ENCODE data around the gene PER1. TPM values are rescaled to one million over a fixed set of nuclear protein-coding genes. Genes with fewer than 3 reads are reported as not detected.

The PER1 gene
- total and polyA plus RNA-seq, 2 of the 13 experiments (the other 11 are each of a cell fraction or from before 2014, with no cell fraction given) = 2.6 to 3.6 TPM

DNA sequence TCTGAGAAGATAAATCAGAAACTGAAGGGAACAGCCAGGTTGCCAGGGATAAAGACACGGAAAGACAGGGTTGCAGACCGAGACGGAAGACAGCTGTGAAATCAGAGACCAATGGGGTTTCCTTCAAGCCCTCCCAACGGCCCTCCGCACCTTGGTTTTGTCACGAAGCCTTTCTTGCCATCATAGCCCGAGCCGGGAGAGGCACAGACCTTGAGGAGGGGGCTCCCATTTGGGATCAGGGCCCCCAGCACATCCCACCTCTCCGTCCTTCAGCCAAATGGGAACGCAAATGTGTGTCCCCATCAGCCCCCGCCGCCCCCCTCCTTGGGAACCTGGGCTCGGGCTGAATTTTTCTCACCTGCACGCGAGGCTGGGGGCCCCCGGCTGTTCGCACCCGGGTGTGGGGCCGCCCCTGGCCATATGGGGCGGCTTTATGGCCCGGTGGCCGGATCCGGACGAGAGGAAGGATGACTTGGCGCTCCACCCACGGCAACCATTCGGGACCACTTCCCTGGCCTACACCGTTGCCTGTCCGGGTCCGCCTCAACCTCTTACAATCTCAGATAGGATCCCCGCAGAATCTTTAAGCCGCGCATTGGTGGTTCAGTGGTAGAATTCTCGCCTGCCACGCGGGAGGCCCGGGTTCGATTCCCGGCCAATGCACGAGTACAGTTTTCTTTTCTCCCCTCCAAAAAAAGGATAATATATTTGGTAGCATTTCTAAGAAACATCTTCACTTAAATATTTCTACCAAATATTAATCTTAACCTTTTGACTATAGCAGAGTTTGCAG, 26.9 kb downstream of the PER1 start (continued):
- TF ChIP-seq, protein P1, sequence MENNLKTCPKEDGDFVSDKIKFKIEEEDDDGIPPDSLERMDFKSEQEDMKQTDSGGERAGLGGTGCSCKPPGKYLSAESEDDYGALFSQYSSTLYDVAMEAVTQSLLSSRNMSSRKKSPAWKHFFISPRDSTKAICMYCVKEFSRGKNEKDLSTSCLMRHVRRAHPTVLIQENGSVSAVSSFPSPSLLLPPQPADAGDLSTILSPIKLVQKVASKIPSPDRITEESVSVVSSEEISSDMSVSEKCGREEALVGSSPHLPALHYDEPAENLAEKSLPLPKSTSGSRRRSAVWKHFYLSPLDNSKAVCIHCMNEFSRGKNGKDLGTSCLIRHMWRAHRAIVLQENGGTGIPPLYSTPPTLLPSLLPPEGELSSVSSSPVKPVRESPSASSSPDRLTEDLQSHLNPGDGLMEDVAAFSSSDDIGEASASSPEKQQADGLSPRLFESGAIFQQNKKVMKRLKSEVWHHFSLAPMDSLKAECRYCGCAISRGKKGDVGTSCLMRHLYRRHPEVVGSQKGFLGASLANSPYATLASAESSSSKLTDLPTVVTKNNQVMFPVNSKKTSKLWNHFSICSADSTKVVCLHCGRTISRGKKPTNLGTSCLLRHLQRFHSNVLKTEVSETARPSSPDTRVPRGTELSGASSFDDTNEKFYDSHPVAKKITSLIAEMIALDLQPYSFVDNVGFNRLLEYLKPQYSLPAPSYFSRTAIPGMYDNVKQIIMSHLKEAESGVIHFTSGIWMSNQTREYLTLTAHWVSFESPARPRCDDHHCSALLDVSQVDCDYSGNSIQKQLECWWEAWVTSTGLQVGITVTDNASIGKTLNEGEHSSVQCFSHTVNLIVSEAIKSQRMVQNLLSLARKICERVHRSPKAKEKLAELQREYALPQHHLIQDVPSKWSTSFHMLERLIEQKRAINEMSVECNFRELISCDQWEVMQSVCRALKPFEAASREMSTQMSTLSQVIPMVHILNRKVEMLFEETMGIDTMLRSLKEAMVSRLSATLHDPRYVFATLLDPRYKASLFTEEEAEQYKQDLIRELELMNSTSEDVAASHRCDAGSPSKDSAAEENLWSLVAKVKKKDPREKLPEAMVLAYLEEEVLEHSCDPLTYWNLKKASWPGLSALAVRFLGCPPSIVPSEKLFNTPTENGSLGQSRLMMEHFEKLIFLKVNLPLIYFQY (CRISPR knock-in tag; IDR thresholded peaks at IDR 0.05; ENCODE audit: borderline replicate concordance) = peak; percentile 53; the same call in 1 of the 2 replicates
- TF ChIP-seq, protein P2, sequence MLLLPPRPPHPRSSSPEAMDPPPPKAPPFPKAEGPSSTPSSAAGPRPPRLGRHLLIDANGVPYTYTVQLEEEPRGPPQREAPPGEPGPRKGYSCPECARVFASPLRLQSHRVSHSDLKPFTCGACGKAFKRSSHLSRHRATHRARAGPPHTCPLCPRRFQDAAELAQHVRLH (CRISPR knock-in tag; IDR thresholded peaks at IDR 0.05; ENCODE audit: borderline replicate concordance, low read depth) = peak; percentile 58; the same call in 1 of the 2 replicates
- TF ChIP-seq, protein P3, sequence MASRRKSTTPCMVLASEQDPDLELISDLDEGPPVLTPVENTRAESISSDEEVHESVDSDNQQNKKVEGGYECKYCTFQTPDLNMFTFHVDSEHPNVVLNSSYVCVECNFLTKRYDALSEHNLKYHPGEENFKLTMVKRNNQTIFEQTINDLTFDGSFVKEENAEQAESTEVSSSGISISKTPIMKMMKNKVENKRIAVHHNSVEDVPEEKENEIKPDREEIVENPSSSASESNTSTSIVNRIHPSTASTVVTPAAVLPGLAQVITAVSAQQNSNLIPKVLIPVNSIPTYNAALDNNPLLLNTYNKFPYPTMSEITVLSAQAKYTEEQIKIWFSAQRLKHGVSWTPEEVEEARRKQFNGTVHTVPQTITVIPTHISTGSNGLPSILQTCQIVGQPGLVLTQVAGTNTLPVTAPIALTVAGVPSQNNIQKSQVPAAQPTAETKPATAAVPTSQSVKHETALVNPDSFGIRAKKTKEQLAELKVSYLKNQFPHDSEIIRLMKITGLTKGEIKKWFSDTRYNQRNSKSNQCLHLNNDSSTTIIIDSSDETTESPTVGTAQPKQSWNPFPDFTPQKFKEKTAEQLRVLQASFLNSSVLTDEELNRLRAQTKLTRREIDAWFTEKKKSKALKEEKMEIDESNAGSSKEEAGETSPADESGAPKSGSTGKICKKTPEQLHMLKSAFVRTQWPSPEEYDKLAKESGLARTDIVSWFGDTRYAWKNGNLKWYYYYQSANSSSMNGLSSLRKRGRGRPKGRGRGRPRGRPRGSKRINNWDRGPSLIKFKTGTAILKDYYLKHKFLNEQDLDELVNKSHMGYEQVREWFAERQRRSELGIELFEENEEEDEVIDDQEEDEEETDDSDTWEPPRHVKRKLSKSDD (CRISPR knock-in tag; IDR thresholded peaks at IDR 0.05; ENCODE audit: low read depth) = no peak
- no peak for TF ChIP-seq KLF13 (CRISPR knock-in tag; IDR thresholded peaks at IDR 0.05)
- TF ChIP-seq, protein P4, sequence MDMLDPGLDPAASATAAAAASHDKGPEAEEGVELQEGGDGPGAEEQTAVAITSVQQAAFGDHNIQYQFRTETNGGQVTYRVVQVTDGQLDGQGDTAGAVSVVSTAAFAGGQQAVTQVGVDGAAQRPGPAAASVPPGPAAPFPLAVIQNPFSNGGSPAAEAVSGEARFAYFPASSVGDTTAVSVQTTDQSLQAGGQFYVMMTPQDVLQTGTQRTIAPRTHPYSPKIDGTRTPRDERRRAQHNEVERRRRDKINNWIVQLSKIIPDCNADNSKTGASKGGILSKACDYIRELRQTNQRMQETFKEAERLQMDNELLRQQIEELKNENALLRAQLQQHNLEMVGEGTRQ (IDR thresholded peaks at IDR 0.05; ENCODE audit: low read depth, low read length) = no peak
- TF ChIP-seq, protein P4 (CRISPR knock-in tag; IDR thresholded peaks at IDR 0.05; ENCODE audit: borderline replicate concordance) = no peak
- TF ChIP-seq U2AF1 (optimal IDR thresholded peaks at IDR 0.05; ENCODE audit: low read depth, low read length) = no peak
- TF ChIP-seq RCOR2 (CRISPR knock-in tag; IDR thresholded peaks at IDR 0.05) = 0 out of 2 replicates have a peak, but pooled peaks have one; percentile 42
- TF ChIP-seq, protein P5, sequence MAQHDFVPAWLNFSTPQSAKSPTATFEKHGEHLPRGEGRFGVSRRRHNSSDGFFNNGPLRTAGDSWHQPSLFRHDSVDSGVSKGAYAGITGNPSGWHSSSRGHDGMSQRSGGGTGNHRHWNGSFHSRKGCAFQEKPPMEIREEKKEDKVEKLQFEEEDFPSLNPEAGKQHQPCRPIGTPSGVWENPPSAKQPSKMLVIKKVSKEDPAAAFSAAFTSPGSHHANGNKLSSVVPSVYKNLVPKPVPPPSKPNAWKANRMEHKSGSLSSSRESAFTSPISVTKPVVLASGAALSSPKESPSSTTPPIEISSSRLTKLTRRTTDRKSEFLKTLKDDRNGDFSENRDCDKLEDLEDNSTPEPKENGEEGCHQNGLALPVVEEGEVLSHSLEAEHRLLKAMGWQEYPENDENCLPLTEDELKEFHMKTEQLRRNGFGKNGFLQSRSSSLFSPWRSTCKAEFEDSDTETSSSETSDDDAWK (CRISPR knock-in tag; IDR thresholded peaks at IDR 0.05) = no peak
- no peak for TF ChIP-seq NFIB (CRISPR knock-in tag; IDR thresholded peaks at IDR 0.05; ENCODE audit: borderline replicate concordance)
- TF ChIP-seq ADNP (CRISPR knock-in tag; IDR thresholded peaks at IDR 0.05) = no peak
- no peak; the same call in 1 of the 2 replicates for TF ChIP-seq MIER2 (CRISPR knock-in tag; IDR thresholded peaks at IDR 0.05)
- TF ChIP-seq ZNF790 (CRISPR knock-in tag; IDR thresholded peaks at IDR 0.05; ENCODE audit: borderline replicate concordance) = no peak
- no peak for TF ChIP-seq CEBPB (IDR thresholded peaks at IDR 0.05; ENCODE audit: borderline replicate concordance, low read depth, low read length)
- no peak for TF ChIP-seq ZKSCAN1 (IDR thresholded peaks at IDR 0.05; ENCODE audit: low read length)
- TF ChIP-seq ZNF816 (CRISPR knock-in tag; IDR thresholded peaks at IDR 0.05; ENCODE audit: borderline replicate concordance) = no peak

Measured in HepG2 (cell line).